Stimulated activated CD8-positive, alpha-beta memory T cell treated with anti-CD3 and anti-CD28 coated beads, Interleukin-7, amount 100 ng/mL, for 1 hour (primary cell): ENCODE measurements around the gene USF3.
A peak's percentile ranks its signal among the peaks of the same experiment; 100 is the strongest.

Experiments
- DNase-seq, 2 donors: peaks; one replicate each; pipeline ENCODE4 v3.0.0-alpha.2; 2020; ENCODE audit warnings: low read depth in 2 of 2

The USF3 gene

DNA sequence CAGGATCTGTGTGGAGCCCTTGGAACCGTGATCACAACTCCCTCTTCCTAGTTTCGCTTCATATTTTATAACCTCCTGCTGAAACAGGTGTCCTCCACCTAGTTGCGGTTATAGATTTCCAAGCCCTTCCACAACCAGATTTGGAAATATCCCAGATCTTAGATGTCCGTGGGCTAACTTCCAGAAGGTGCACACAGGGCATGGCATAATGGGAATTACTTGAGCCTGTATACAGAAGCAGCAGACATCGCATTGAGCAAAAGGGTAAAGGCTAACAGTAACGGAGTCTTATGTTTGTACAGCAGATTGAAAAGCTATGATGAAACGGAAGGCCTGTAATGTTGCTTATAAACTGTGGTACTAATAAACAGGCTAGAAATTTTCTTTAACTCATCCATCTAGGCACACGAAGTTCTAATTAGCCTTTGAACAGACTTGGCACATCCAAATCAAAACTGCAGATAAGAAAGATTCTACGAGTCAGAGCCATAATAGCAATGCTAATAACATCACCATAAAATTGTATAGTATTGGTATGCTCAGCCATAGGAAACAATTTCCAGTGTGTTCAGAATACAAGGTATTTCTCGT, 1.2 kb upstream of the USF3 start:
- DNase-seq: no peak

DNA sequence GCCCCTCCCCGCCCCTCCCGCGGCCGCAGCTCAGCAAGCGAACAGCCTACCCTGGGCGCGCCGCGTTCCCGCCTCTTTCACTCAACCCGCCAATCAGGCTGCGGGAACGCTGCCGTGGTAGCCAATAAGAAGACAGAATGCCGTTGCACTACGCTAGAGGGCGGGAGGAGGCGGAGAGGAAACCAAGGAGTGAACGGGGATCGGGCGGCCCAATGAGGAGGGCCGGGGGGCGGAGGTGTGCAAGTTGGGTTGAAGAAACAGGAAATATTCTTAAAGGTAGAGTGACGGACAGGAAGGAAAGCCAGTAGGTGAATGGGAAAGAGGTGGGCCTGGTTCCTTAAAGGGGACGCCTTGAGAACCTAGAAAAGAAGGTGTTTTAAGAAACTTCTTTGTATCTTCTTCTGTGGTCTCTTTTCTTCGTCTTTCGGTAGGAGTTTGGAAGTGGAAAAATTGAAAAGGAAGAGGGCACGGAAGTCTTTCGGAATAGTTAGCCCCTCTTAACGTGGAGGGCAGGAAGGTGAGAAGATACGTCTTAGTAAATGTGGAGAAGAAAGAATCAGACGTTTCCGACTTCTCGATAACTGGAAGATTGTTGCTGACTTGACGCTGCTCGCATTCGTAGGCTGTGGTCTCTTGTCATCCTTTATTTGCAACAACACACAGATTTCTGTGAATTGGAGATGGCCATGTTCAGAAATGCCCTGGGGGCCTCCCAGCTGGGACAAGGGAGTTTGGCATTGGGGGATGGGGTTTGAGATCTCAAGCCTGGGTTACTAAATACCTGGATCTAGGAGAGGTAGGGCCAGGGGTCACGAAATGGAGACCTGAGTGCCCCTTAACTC, 437 bp upstream of the USF3 start:
- DNase-seq: peak; percentile 96 to 97

DNA sequence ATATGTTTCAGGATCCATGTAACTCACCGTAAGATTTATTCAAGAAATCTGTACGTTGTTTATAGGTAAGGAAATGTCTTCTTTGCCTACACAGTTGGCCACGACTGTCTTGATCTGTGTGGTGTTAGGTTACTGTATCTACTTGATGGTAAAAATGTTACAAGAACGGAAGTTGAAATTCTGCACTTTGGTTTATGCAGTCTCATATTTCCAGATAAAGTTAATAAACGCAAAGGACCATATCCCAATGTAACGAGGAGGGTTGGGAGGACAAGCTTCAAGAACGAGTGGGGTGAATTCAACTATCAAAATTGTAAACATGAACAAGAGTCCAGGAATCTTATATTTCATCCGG, 1.0 kb downstream of the USF3 start:
- DNase-seq: no peak

DNA sequence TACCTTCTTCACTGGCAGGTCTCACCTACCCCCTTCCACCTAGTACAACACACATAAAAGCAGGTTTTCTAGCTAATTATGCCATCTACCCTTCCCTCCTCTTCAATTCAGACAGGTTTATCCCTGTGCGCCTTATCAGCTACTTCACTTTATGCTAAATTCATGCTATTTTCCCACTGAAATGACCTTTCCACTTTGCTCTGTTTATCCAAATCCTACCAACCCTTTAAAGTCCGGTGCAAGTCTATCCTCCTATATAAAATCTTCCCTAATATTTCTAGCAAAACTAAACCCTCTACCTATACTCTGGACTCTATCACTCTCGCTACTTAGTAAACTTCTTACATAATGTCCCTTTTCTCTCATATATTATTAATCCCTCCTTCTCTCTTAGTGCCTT, 6.0 kb downstream of the USF3 start:
- no peak for DNase-seq

DNA sequence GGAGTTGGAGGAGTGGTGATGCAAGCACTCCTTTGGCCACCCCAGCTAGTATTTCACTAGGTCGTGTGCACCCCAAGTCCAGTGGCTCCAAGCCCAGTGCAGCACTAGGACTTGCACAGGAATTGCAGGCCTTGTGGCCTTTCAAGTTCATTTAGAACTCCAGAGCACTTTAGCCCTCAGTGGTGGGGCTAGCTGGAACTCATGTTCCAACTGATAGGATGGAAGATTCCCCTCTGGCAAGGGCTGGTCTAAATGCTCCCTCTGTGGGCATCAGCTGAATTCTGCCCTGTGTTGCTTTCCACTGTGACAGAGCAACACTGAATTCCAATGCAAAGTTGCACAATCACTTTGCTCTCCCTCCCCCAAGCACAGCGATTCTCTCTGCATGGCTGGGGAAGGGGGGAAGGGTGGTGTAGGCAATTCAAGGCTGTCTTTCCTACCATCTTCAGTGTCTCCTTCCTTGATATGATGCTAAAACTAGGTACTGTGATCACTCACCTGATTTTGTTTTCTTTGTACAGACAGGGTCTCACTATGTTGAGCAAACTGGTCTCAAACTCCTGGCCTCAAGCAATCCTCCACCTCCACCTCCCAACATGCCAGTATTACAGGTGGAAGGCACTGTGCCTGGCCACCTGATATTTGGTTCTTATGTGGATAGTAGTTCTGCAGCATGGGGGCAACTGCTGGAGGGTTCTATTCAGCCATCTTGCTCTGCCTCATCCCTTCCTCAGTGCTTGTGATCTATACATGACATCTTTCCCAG, 10.3 kb downstream of the USF3 start:
- no peak for DNase-seq

GRCh38 chr3:113685124-113685523, 11.3 kb downstream of the USF3 start:
- no peak for DNase-seq

DNA sequence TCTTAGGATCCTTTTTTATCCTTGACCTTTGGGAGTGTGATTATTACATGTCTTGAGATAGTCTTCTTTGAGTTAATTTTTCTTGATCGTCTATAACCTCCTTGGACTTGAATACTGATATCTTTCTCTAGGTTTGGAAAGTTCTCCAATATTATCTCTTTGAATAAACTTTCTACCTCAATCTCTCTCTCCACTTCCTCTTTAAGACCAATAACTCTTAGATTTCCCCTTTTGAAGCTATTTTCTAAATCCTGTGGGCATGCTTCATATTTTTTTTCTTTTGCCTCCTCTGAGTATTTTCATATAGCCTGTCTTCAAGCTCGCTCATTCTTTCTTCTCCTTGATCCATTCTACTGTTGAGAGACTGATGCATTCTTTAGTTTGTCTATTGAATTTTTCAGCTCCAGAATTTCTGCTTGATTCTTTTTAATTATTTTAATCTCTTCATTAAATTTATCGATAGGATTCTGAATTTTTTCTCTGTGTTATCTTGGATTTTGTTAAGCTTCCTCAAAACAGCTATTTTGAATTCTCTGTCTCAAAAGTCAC, 12.1 kb downstream of the USF3 start:
- no peak for DNase-seq

- no peak for DNase-seq
Measured at GRCh38 chr3:113678773-113679172, 17.7 kb downstream of the USF3 start.

- DNase-seq: no peak
Measured at GRCh38 chr3:113677737-113678136, 18.7 kb downstream of the USF3 start.

- no peak for DNase-seq
Measured at GRCh38 chr3:113676261-113676660, 20.2 kb downstream of the USF3 start.

- no peak for DNase-seq
Measured at GRCh38 chr3:113673593-113673992, 22.8 kb downstream of the USF3 start.

GRCh38 chr3:113668015-113668414, 28.4 kb downstream of the USF3 start:
- DNase-seq: no peak

DNA sequence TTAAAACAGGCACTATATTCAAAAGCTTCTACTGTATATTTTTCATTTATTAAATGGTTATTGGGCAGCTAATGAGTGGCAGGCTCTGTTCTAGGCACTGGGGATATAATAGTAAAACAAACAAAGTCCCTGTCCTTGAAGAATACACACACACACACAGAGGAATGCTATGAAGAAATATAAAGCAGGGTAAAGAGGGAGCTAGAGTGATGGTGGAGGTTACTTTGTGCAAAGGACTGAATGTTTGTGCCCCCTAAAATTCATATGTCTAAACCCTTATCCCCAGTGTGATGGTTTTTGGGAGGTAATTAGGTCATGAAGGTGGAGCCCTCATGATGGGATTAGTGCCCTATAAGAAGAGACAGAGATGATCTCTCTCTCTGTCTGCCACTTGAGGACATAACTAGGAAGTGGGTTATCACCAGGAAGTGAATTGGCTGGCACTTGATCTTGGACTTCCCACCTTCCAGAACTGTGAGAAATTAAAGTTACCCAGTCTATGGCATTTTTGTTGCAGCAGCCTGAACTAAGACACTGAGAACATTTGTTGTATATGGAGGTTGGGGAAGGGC, 31.8 kb downstream of the USF3 start:
- DNase-seq: no peak

DNA sequence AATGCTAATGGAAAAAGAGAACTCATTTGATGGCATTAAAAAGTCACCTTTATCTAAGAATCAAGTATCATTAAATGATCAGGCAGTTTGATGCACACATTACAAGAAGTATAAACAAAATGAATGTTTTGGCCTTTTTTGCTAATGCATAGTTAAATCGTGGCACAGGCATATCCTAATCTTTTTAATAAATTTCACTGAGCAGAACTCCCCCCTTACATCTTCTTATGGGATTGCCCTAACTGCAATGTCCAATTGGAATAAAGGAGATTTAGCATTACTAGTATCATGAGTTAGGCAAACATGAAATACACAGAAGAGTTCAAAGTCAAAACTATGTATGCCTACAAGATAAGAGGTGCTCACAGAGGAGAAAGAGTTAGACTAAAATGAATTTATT, 32.7 kb downstream of the USF3 start:
- DNase-seq: no peak

GRCh38 chr3:113663324-113663750, 33.1 kb downstream of the USF3 start:
- no peak for DNase-seq

DNA sequence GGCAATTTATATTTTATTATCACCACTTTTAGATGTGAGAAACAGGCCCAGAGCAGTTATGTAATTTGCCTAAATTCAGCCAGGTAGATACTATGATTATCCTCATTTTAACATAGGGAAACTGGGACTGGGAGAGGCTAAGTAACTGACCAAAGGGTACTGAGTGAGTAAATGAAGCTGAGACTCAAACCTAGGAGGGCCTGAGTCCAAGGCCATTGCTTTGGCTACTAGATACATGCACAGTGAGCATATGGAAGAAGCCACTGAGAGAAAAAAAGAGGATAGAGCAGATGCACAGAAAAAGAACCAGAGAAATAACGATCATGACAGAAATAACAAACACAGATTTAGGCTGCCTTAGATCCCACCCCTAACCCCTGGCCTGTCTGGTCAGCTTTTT, 33.6 kb downstream of the USF3 start:
- DNase-seq: no peak

DNA sequence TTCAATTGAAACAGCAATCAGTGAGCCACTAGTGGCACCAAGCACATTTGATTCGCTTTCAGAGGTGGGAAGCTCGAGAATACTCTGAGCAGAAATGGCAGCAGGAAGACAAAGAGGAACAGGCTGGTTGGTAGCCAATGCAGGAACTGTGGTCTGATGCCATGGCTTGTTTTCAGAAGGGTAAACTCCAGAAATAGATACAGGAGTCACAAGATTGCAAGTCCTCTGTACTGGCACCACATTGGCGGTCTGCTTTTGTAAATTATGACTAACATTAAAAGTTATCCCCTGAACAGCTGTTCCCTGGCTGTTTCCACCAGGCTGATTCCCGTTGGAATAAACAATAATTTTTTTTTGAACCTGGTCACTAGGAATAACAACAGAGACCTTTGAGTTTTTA, 35.5 kb downstream of the USF3 start:
- DNase-seq: no peak

DNA sequence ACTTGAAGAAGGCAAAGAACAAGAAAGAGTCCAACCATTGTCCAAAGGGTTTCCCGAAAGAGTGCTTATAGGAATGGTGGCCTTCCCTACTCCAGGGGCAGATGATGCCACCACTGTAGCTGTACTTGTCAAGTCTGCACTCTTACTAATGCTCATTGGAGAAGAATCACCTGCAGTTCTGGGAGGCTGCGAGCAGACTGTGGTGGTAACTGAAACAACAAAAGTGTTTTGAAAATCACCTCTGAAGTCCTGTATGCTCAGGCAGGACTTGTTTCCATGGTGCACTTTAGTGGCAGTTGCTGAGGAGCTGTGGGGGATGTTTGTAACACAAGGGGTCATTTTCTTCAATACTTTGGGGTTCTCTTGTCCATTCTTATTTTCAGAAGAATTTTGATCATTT, 36.0 kb downstream of the USF3 start:
- no peak for DNase-seq

- no peak for DNase-seq
Measured at GRCh38 chr3:113659996-113660395, 36.4 kb downstream of the USF3 start.

DNA sequence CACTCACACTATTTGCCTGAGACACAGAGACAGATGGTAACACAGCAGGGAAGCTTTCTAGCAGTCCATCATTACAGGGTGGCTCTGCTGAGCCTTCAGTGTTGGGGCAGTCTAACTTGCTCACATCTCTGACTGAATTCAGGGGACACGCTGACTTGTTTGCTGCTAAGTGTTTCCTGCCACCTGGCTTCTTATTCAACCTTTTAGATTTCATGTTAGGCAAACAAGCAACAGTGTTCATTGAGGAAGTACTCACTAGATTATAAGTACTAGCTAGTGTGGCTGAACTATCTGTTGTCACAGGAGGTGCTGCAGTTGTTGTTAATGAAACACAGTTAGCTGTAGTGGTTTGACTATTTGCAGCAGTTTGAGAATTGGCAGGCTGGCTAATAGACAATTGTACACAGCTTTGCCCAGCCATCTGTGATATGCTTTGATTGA, 37.3 kb downstream of the USF3 start:
- DNase-seq: no peak

GRCh38 chr3:113658107-113658506, 38.3 kb downstream of the USF3 start:
- DNase-seq: no peak

GRCh38 chr3:113654851-113655250, 41.6 kb downstream of the USF3 start:
- no peak for DNase-seq
